WI38 (cell line): ENCODE data around the gene C12orf75.

Source experiments
- H3K4me3 ChIP-seq: 2 replicates; pipeline ENCODE4 v1.5.1; 2011; ENCODE audit warnings: low read depth, mild to moderate bottlenecking, control low read depth, low read length
- CTCF ChIP-seq: IDR thresholded peaks from 2 replicates; pipeline ENCODE4 v1.5.1; 2012; ENCODE audit warnings: low read depth, mild to moderate bottlenecking, control low read depth, low read length

Gene C12orf75

GRCh38 chr12:105332925-105333324 is 2.4 kb downstream of the C12orf75 start:
- H3K4me3 ChIP-seq = peak overlapping the region; percentile 83
- TF ChIP-seq CTCF = no peak

- peak overlapping the region; percentile 38 for H3K4me3 ChIP-seq
- no peak for TF ChIP-seq CTCF
These were observed 3.5 kb downstream of the C12orf75 start for GRCh38 chr12:105334001-105334400.

GRCh38 chr12:105334582-105334981 is 4.1 kb downstream of the C12orf75 start:
- TF ChIP-seq CTCF = no peak
- peak overlapping the region; percentile 38 for H3K4me3 ChIP-seq

GRCh38 chr12:105335856-105336255 is 5.4 kb downstream of the C12orf75 start:
- no peak overlapping the region for H3K4me3 ChIP-seq
- no peak for TF ChIP-seq CTCF

- no peak for TF ChIP-seq CTCF
- H3K4me3 ChIP-seq = no peak overlapping the region
These were observed 5.9 kb downstream of the C12orf75 start for GRCh38 chr12:105336411-105336810.

GRCh38 chr12:105337391-105337790 is 6.9 kb downstream of the C12orf75 start:
- H3K4me3 ChIP-seq = no peak overlapping the region
- TF ChIP-seq CTCF = no peak

- no peak for TF ChIP-seq CTCF
These were observed 8.5 kb downstream of the C12orf75 start for GRCh38 chr12:105338966-105339365.

More at GRCh38 chr12:105338966-105339365, 8.5 kb downstream of the C12orf75 start:
- no peak overlapping the region for H3K4me3 ChIP-seq
